CD14-positive monocyte (primary cell): ENCODE measurements around the gene BMPR1B. TPM values are rescaled to one million over a fixed set of nuclear protein-coding genes. Genes with fewer than 3 reads are reported as not detected.
A peak's percentile ranks its signal among the peaks of the same experiment; 100 is the strongest.

Source experiments
- DNase-seq, 3 donors: peaks; one replicate each; pipeline ENCODE4 v3.0.0-alpha.2; 2011 to 2022
- H2AFZ ChIP-seq: 2 replicates; pipeline ENCODE4 v1.6.0; 2012; ENCODE audit warnings: mild to moderate bottlenecking, low read depth, low read length, inconsistent platforms; ENCODE audit not compliant: insufficient read depth, poor library complexity, severe bottlenecking
- H3K27ac ChIP-seq, 2 donors: 1 replicate in 1 of 2; 2 replicates in 1 of 2; pipeline ENCODE4 v1.5.1; 2012 to 2013; ENCODE audit warnings: low read length in 2 of 2, control low read depth in 1 of 2, inconsistent platforms in 1 of 2, low read depth in 1 of 2, mild to moderate bottlenecking in 1 of 2
- H3K27me3 ChIP-seq, 2 donors: one replicate each; pipeline versions ENCODE4 v1.6.0 to v1.6.1; 2011 to 2013; ENCODE audit warnings: low read length in 2 of 2; ENCODE audit not compliant: control insufficient read depth in 2 of 2, insufficient read depth in 2 of 2
- H3K36me3 ChIP-seq, 2 donors: replicated peaks in 1 of 2; 1 replicate in 1 of 2; 2 replicates in 1 of 2; pipeline versions ENCODE4 v1.5.1 to v1.6.1; 2012 to 2013; ENCODE audit warnings: low read length in 2 of 2, control low read depth in 1 of 2, inconsistent platforms in 1 of 2, mild to moderate bottlenecking in 1 of 2; ENCODE audit not compliant: insufficient read depth in 2 of 2, control insufficient read depth in 1 of 2
- H3K4me1 ChIP-seq, 2 donors: 1 replicate in 1 of 2; 2 replicates in 1 of 2; pipeline versions ENCODE4 v1.5.1 to v1.6.1; 2012 to 2013; ENCODE audit warnings: low read length in 2 of 2, control low read depth in 1 of 2, inconsistent platforms in 1 of 2, mild to moderate bottlenecking in 1 of 2, moderate library complexity in 1 of 2; ENCODE audit not compliant: insufficient read depth in 2 of 2, control insufficient read depth in 1 of 2
- H3K4me2 ChIP-seq: replicated peaks from 2 replicates; pipeline ENCODE3; 2012; ENCODE audit warnings: low read length, moderate library complexity, mild to moderate bottlenecking; ENCODE audit not compliant: poor library complexity, severe bottlenecking; ENCODE audit errors: extremely low read depth
- H3K4me3 ChIP-seq, 3 experiments: fragments of 200-600 bp in 1 of 3; sonication (generic) in 1 of 3; replicated peaks in 1 of 3; 1 replicate in 2 of 3; 2 replicates in 1 of 3; pipeline ENCODE4 v1.5.1; 2011 to 2013; ENCODE audit warnings: low read length in 3 of 3, mild to moderate bottlenecking in 3 of 3, control low read depth in 2 of 3, low read depth in 2 of 3, inconsistent platforms in 1 of 3, moderate library complexity in 1 of 3
- H3K79me2 ChIP-seq: 2 replicates; pipeline ENCODE4 v1.6.0; 2012; ENCODE audit warnings: mild to moderate bottlenecking, control low read depth, inconsistent platforms, low read length, moderate library complexity; ENCODE audit not compliant: insufficient read depth
- H3K9ac ChIP-seq: 2 replicates; pipeline ENCODE4 v1.6.0; 2017; ENCODE audit warnings: low read length, mild to moderate bottlenecking; ENCODE audit not compliant: insufficient read depth, poor library complexity, severe bottlenecking
- H3K9me3 ChIP-seq, 2 donors: replicated peaks in 1 of 2; 1 replicate in 1 of 2; 2 replicates in 1 of 2; pipeline versions ENCODE4 v1.5.1 to v1.6.1; 2012 to 2013; ENCODE audit warnings: low read length in 2 of 2, control low read depth in 1 of 2; ENCODE audit not compliant: control insufficient read depth in 1 of 2, insufficient read depth in 1 of 2
- H4K20me1 ChIP-seq: 2 replicates; pipeline ENCODE4 v1.6.0; 2012; ENCODE audit warnings: mild to moderate bottlenecking, low read length, control low read depth, moderate library complexity; ENCODE audit not compliant: insufficient read depth
- H3K27ac Mint-ChIP-seq, 7 donors: one replicate each; pipeline ENCODE4 v1.8.0; 2020; ENCODE audit warnings: mild to moderate bottlenecking in 7 of 7, mixed read lengths in 7 of 7, moderate library complexity in 6 of 7, inconsistent platforms in 2 of 7
- H3K27me3 Mint-ChIP-seq, 3 donors: one replicate each; pipeline ENCODE4 v1.8.0; 2021 to 2022; ENCODE audit warnings: low read depth in 3 of 3, mild to moderate bottlenecking in 3 of 3, mixed read lengths in 3 of 3, moderate library complexity in 3 of 3, inconsistent platforms in 1 of 3
- H3K36me3 Mint-ChIP-seq, 2 donors: one replicate each; pipeline ENCODE4 v1.8.0; 2020; ENCODE audit warnings: mixed read lengths in 2 of 2, inconsistent platforms in 1 of 2, mild to moderate bottlenecking in 1 of 2
- H3K4me1 Mint-ChIP-seq: one replicate; pipeline ENCODE4 v1.8.0; 2020; ENCODE audit warnings: mild to moderate bottlenecking, mixed read lengths
- H3K4me3 Mint-ChIP-seq, 2 donors: one replicate each; pipeline ENCODE4 v1.8.0; 2020; ENCODE audit warnings: mild to moderate bottlenecking in 2 of 2, mixed read lengths in 2 of 2, moderate library complexity in 1 of 2
- H3K9me3 Mint-ChIP-seq, 7 donors: one replicate each; pipeline ENCODE4 v1.8.0; 2020 to 2022; ENCODE audit warnings: mixed read lengths in 7 of 7, mild to moderate bottlenecking in 6 of 7, moderate library complexity in 6 of 7, inconsistent platforms in 2 of 7
- CTCF ChIP-seq: fragments of 200-600 bp; IDR thresholded peaks from one replicate; pipeline ENCODE4 v1.8.0; 2022; ENCODE audit warnings: antibody characterized with exemption, mild to moderate bottlenecking
- WGBS: methylation state at CpG from one replicate; pipeline ENCODE4 v1.1.5; 2013; ENCODE audit warnings: missing lambda C conversion rate; ENCODE audit not compliant: insufficient coverage; 5-methylcytosine and 5-hydroxymethylcytosine counted together
- intact Hi-C, 2 donors: fragments of 100-400 bp; cut with micrococcal nuclease; formaldehyde crosslinking; loops; one replicate each; pipeline versions ENCODE4 v1.15.0 to v1.15.1; 2023
- polyA plus RNA-seq, 3 donors: library from polyadenylated mRNA; depleted of rRNA in 1 of 3; unstranded in 2 of 3; stranded (reverse) in 1 of 3; fragments of 300-500 nt in 2 of 3; fragments of >200 nt in 1 of 3; fragmentation: Illumina TruSeq in 2 of 3; gene quantifications; 1 replicate in 2 of 3; 2 replicates in 1 of 3; pipeline ENCODE4 v1.2.3, GENCODE V29; 2012 to 2021

The BMPR1B gene
- polyA plus RNA-seq, 3 donors: not detected

DNA sequence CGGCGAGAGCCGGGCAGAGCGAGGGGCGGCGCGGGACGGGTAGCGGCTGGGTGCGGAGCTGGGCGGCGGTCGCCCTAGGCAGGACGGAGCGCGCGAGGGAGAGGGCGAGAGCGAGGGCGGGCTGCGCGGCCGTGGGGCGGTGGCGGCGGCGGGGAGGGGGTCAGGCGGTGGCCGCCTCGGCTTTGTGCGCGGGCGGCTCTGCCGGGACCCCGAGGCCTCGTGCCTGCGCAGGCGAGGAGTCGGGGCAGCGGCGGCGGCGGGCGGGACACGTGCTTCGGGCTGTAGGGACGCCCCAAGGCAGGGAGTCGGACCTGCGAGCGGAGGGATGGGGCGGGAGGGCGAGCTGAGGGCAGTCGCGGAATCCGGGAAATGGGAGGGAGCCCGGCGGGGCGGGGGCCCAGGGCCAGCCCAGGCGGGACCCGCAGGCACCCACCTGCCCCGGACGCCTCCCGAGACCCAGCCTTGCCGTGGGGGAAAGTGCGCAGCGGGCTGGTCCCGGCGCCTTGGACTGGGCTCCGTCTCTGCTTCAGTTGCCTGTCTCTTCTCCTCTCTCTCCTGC lies 465 bp downstream of the BMPR1B start:
- Histone ChIP-seq H3K27ac (no peak overlapping the region), H2AFZ (no peak overlapping the region), H3K4me2 (peak overlapping the region; percentile 21), H3K36me3 (no peaks in the 10 kb centered on the region), H3K79me2 (no peaks in the 10 kb centered on the region), H3K4me1 (no peaks in the 10 kb centered on the region), H3K27me3 (peaks cover 69 to 79% of the 10 kb centered on the region in 2 donors), H3K9me3 (peaks cover 0 to 9% of the 10 kb centered on the region in 2 donors), H3K9ac (no peak overlapping the region), H3K4me3 (no peak overlapping the region), H4K20me1 (no peaks in the 10 kb centered on the region)
- under 1% methylated on average over 69 of the region's 69 CpGs for WGBS
- Mint-ChIP-seq H3K27me3 (peaks cover 58 to 75% (median 68%) of the 10 kb centered on the region in 3 donors), H3K9me3 (peaks cover 0 to 11% (median 6%) of the 10 kb centered on the region in 7 donors), H3K4me1 (peaks cover 6% of the 10 kb centered on the region), H3K4me3 (peak overlapping the region in 1 of 2 donors; percentile 88), H3K36me3 (peaks cover 0 to 2% of the 10 kb centered on the region in 2 donors), H3K27ac (no peak overlapping the region)
- DNase-seq: no peak
- no peak for TF ChIP-seq CTCF
- intact Hi-C loops: no loop called here

GRCh38 chr4:94758700-94759399 lies 1.1 kb downstream of the BMPR1B start:
- H3K27ac Mint-ChIP-seq: peak overlapping the region in 1 of 7 donors; percentile 46
- no peaks in the 10 kb centered on the region for H4K20me1 ChIP-seq
- WGBS: 39% methylated on average over 12 of the region's 19 CpGs
- peaks cover 69 to 80% of the 10 kb centered on the region in 2 donors for H3K27me3 ChIP-seq
- H3K79me2 ChIP-seq: no peaks in the 10 kb centered on the region
- H2AFZ ChIP-seq: no peak overlapping the region
- intact Hi-C loops: no loop called here
- peaks cover 0 to 9% of the 10 kb centered on the region in 2 donors for H3K9me3 ChIP-seq
- no peaks in the 10 kb centered on the region for H3K36me3 ChIP-seq
- no peak overlapping the region for H3K9ac ChIP-seq
- H3K4me1 Mint-ChIP-seq: peaks cover 6% of the 10 kb centered on the region
- peak overlapping the region; percentile 21 for H3K4me2 ChIP-seq
- no peak overlapping the region for H3K27ac ChIP-seq
- TF ChIP-seq CTCF: no peak
- peaks cover 0 to 2% of the 10 kb centered on the region in 2 donors for H3K36me3 Mint-ChIP-seq
- no peak for DNase-seq
- H3K9me3 Mint-ChIP-seq: peaks cover 0 to 11% (median 6%) of the 10 kb centered on the region in 7 donors
- H3K4me3 ChIP-seq: no peak overlapping the region
- no peaks in the 10 kb centered on the region for H3K4me1 ChIP-seq
- peak overlapping the region in 1 of 2 donors; percentile 88 for H3K4me3 Mint-ChIP-seq
- peaks cover 58 to 70% (median 64%) of the 10 kb centered on the region in 3 donors for H3K27me3 Mint-ChIP-seq
